GM12878 (cell line): ENCODE results near the gene PDPK1. TPM values are rescaled to one million over a fixed set of nuclear protein-coding genes. Genes with fewer than 3 reads are reported as not detected.

Source experiments
- BMI1 ChIP-seq: fragments of 450-650 bp; IDR thresholded peaks from 2 replicates; pipeline ENCODE4 v1.6.1; 2016; ENCODE audit warnings: mild to moderate bottlenecking, moderate library complexity, borderline replicate concordance
- CBX3 ChIP-seq: fragments of 200-600 bp; sonication (generic); IDR thresholded peaks from 2 replicates; pipeline ENCODE4 v1.6.1; 2016; ENCODE audit warnings: low read depth, borderline replicate concordance
- E4F1 ChIP-seq: fragments of 450-650 bp; IDR thresholded peaks from 2 replicates; pipeline ENCODE4 v1.6.1; 2018; ENCODE audit warnings: borderline replicate concordance, mild to moderate bottlenecking; ENCODE audit not compliant: partially characterized antibody
- ELK1 ChIP-seq: IDR thresholded peaks from 2 replicates; pipeline ENCODE4 v1.6.1; 2012; ENCODE audit warnings: low read depth, low read length, improper control_type of control experiment
- GABPA ChIP-seq: IDR thresholded peaks from 2 replicates; pipeline ENCODE4 v1.6.1; 2014; ENCODE audit warnings: antibody characterized with exemption, low read depth, mild to moderate bottlenecking, inconsistent platforms
- HSF1 ChIP-seq: fragments of 150-350 bp; IDR thresholded peaks from 2 replicates; pipeline ENCODE4 v1.6.1; 2014; ENCODE audit warnings: mild to moderate bottlenecking, low read depth, low read length
- JUND ChIP-seq: IDR thresholded peaks from 2 replicates; pipeline ENCODE4 v1.6.1; 2012; ENCODE audit warnings: low read depth, mild to moderate bottlenecking, low read length, improper control_type of control experiment, moderate library complexity
- KLF5 ChIP-seq: fragments of 450-650 bp; IDR thresholded peaks from 2 replicates; pipeline ENCODE4 v1.6.1; 2014; ENCODE audit warnings: mild to moderate bottlenecking; ENCODE audit not compliant: partially characterized antibody
- PAX8 ChIP-seq: fragments of 450-650 bp; IDR thresholded peaks from 2 replicates; pipeline ENCODE4 v1.6.1; 2017; ENCODE audit warnings: mild to moderate bottlenecking, moderate library complexity
- RCOR1 ChIP-seq: conservative IDR thresholded peaks from 2 replicates; pipeline ENCODE4 v1.6.1; 2012; ENCODE audit warnings: low read depth, low read length, improper control_type of control experiment
- RFX5 ChIP-seq: IDR thresholded peaks from 2 replicates; pipeline ENCODE4 v1.6.1; 2011; ENCODE audit warnings: low read depth, low read length, improper control_type of control experiment
- SIX5 ChIP-seq: IDR thresholded peaks from 2 replicates; pipeline ENCODE4 v1.6.1; 2011; ENCODE audit warnings: mild to moderate bottlenecking, low read depth, low read length, moderate library complexity; ENCODE audit not compliant: severe bottlenecking
- SREBF1 ChIP-seq: IDR thresholded peaks from 2 replicates; pipeline ENCODE4 v1.6.1; 2012; ENCODE audit warnings: mild to moderate bottlenecking, low read length
- STAT1 ChIP-seq: fragments of 450-650 bp; conservative IDR thresholded peaks from 2 replicates; pipeline ENCODE4 v1.6.1; 2014; ENCODE audit warnings: antibody characterized with exemption, mild to moderate bottlenecking
- SUPT20H ChIP-seq: IDR thresholded peaks from 2 replicates; pipeline ENCODE4 v1.6.1; 2011; ENCODE audit warnings: low read depth, mild to moderate bottlenecking, low read length, moderate library complexity, borderline replicate concordance; ENCODE audit not compliant: control insufficient read depth
- SUZ12 ChIP-seq: fragments of 200-600 bp; sonication (generic); IDR thresholded peaks from one replicate; pipeline ENCODE4 v1.6.1; 2018; ENCODE audit warnings: antibody characterized with exemption, mild to moderate bottlenecking; ENCODE audit not compliant: unreplicated experiment
- TAF1 ChIP-seq: IDR thresholded peaks from 2 replicates; pipeline ENCODE4 v1.6.1; 2011; ENCODE audit warnings: mild to moderate bottlenecking, low read depth, low read length, borderline replicate concordance
- WRNIP1 ChIP-seq: IDR thresholded peaks from 2 replicates; pipeline ENCODE4 v1.6.1; 2011; ENCODE audit warnings: low read depth, low read length, improper control_type of control experiment, borderline replicate concordance
- ZNF592 ChIP-seq: fragments of 450-650 bp; IDR thresholded peaks from 2 replicates; pipeline ENCODE4 v1.6.1; 2017; ENCODE audit warnings: mild to moderate bottlenecking, moderate library complexity
- ZSCAN29 ChIP-seq: fragments of 450-650 bp; IDR thresholded peaks from 2 replicates; pipeline ENCODE4 v1.6.1; 2017; ENCODE audit warnings: mild to moderate bottlenecking, moderate library complexity
- polyA plus RNA-seq, 11 experiments: library from polyadenylated mRNA; depleted of rRNA in 4 of 11; unstranded in 6 of 11; stranded (reverse) in 5 of 11; fragments of >200 nt; fragmentation: Nextera tagmentation in 4 of 11; fragmentation: Illumina TruSeq in 1 of 11; extraction: Ambion mirVana in 4 of 11; extraction: Trizol in 1 of 11; gene quantifications; 1 replicate in 1 of 11; 2 replicates in 10 of 11; pipeline versions ENCODE4 v1.2.1 to v1.2.3, GENCODE V29; 2011 to 2016; ENCODE audit warnings: inconsistent platforms in 2 of 11, missing spikeins in 2 of 11, low read depth in 1 of 11
- total RNA-seq, 4 experiments: library from RNA; depleted of rRNA in 3 of 4; stranded (reverse); fragments of >200 nt in 3 of 4; fragmentation: Illumina TruSeq in 1 of 4; extraction: Trizol in 1 of 4; gene quantifications; 2 replicates each; pipeline versions ENCODE4 v1.2.1 to v1.2.3, GENCODE V29; 2013 to 2021

Gene PDPK1
- total and polyA plus RNA-seq, 10 of the 15 experiments (the other 5 are each of a cell fraction or from before 2014, with no cell fraction given): 3.9 to 41.3 (median 25.5) TPM

GRCh38 chr16:2603165-2604015 is 65.6 kb downstream of the PDPK1 start (continued):
- TF ChIP-seq BMI1 (no peak), SUPT20H (no peak), ZSCAN29 (no peak), SIX5 (peak; percentile 77), TAF1 (peak; percentile 86), RFX5 (peak; percentile 57; the same call in 1 of the 2 replicates), SREBF1 (peak; percentile 68; the same call in 1 of the 2 replicates), SUZ12 (no peak), HSF1 (no peak), WRNIP1 (peak; percentile 93; the same call in 1 of the 2 replicates), STAT1 (0 out of 2 replicates have a peak, but pooled peaks have one; percentile 44), KLF5 (peak; percentile 54), CBX3 (no peak), E4F1 (peak; percentile 17), RCOR1 (peak; percentile 82; the same call in 1 of the 2 replicates), JUND (peak; percentile 62; the same call in 1 of the 2 replicates), ZNF592 (no peak), GABPA (peak; percentile 99), ELK1 (peak; percentile 96), PAX8 (no peak)
